B cell (primary cell): ENCODE results near the gene CELF2. TPM values are rescaled to one million over a fixed set of nuclear protein-coding genes. Genes with fewer than 3 reads are reported as not detected.

Experiments
- ATAC-seq: fragments of 200-7000 bp; cut with Tn5 transposase; one replicate; pipeline ENCODE4 v1.10.0; 2021; ENCODE audit warnings: low read depth, mild to moderate bottlenecking, moderate number of reproducible peaks, moderate library complexity
- CTCF ChIA-PET: fragments of 350-600 bp; sonication (Branson Sonifier 250); formaldehyde crosslinking; loops from one replicate; lab custom pipeline; 2021; ENCODE audit warnings: antibody characterized with exemption, inconsistent platforms; lab: Charles Lee
- POLR2A ChIA-PET: fragments of 350-600 bp; sonication (Branson Sonifier 250); formaldehyde crosslinking; loops from one replicate; lab custom pipeline; 2021; ENCODE audit warnings: antibody characterized with exemption; lab: Charles Lee
- DNase-seq: peaks from one replicate; pipeline ENCODE4 v3.0.0; 2013
- H2AFZ ChIP-seq: 2 replicates; pipeline ENCODE4 v1.6.1; 2012; ENCODE audit warnings: mild to moderate bottlenecking, low read depth, low read length; ENCODE audit not compliant: insufficient read depth, poor library complexity, severe bottlenecking
- H3K27ac ChIP-seq, 2 donors: 1 replicate in 1 of 2; 2 replicates in 1 of 2; pipeline ENCODE4 v1.5.1; 2012 to 2013; ENCODE audit warnings: low read length in 2 of 2, mild to moderate bottlenecking in 2 of 2, moderate library complexity in 1 of 2
- H3K27me3 ChIP-seq, 4 experiments: fragments of 200-600 bp in 1 of 4; sonication (generic) in 1 of 4; replicated peaks in 1 of 4; 1 replicate in 2 of 4; 2 replicates in 2 of 4; pipeline versions ENCODE4 v1.6.1 to v1.7.0; 2013 to 2016; ENCODE audit warnings: low read length in 3 of 4, mild to moderate bottlenecking in 2 of 4, mixed read lengths in 1 of 4, moderate library complexity in 1 of 4; ENCODE audit not compliant: insufficient read depth in 4 of 4, control insufficient read depth in 3 of 4; ENCODE audit errors: control extremely low read depth in 1 of 4
- H3K36me3 ChIP-seq, 2 experiments: replicated peaks in 1 of 2; 1 replicate in 1 of 2; 2 replicates in 1 of 2; pipeline versions ENCODE4 v1.6.1 to v1.7.1; 2013; ENCODE audit warnings: low read length in 1 of 2; ENCODE audit not compliant: insufficient read depth in 2 of 2, control insufficient read depth in 1 of 2; ENCODE audit errors: control extremely low read depth in 1 of 2, extremely low read depth in 1 of 2
- H3K4me1 ChIP-seq, 2 donors: fragments of 200-600 bp in 1 of 2; sonication (generic) in 1 of 2; 1 replicate in 1 of 2; 2 replicates in 1 of 2; pipeline versions ENCODE4 v1.5.1 to v1.6.1; 2013 to 2017; ENCODE audit warnings: low read length in 2 of 2; ENCODE audit not compliant: control insufficient read depth in 2 of 2, insufficient read depth in 2 of 2
- H3K4me2 ChIP-seq: replicated peaks from 2 replicates; pipeline ENCODE3; 2012; ENCODE audit warnings: mild to moderate bottlenecking, low read depth, low read length; ENCODE audit not compliant: poor library complexity, severe bottlenecking
- H3K4me3 ChIP-seq, 5 experiments: fragments of 200-600 bp in 1 of 5; sonication (generic) in 1 of 5; 1 replicate in 3 of 5; 2 replicates in 2 of 5; pipeline versions ENCODE4 v1.5.1 to v1.7.0; 2011 to 2016; ENCODE audit warnings: low read length in 4 of 5, mild to moderate bottlenecking in 4 of 5, low read depth in 2 of 5, control low read depth in 1 of 5, moderate library complexity in 1 of 5; ENCODE audit not compliant: insufficient read depth in 1 of 5; ENCODE audit errors: control extremely low read depth in 1 of 5, extremely low read depth in 1 of 5
- H3K79me2 ChIP-seq: fragments of 200-600 bp; sonication (generic); one replicate; pipeline ENCODE4 v1.6.0; 2016; ENCODE audit warnings: low read length; ENCODE audit not compliant: control insufficient read depth, insufficient read depth
- H3K9ac ChIP-seq: fragments of 200-600 bp; sonication (generic); 2 replicates; pipeline ENCODE4 v1.6.1; 2017; ENCODE audit warnings: mild to moderate bottlenecking, low read length, moderate library complexity
- H3K9me3 ChIP-seq, 3 donors: one replicate each; pipeline versions ENCODE4 v1.6.1 to v1.7.1; 2013; ENCODE audit warnings: low read length in 2 of 3; ENCODE audit not compliant: control insufficient read depth in 2 of 3, insufficient read depth in 1 of 3; ENCODE audit errors: control extremely low read depth in 1 of 3
- H4K20me1 ChIP-seq: 2 replicates; pipeline ENCODE4 v1.6.0; 2012; ENCODE audit warnings: mild to moderate bottlenecking, low read length; ENCODE audit not compliant: insufficient read depth, control insufficient read depth, poor library complexity, severe bottlenecking
- H3K27ac Mint-ChIP-seq: one replicate; pipeline ENCODE4 v1.8.0; 2021; ENCODE audit warnings: mixed read lengths
- H3K27me3 Mint-ChIP-seq: one replicate; pipeline ENCODE4 v1.8.0; 2021; ENCODE audit warnings: mixed read lengths
- H3K4me1 Mint-ChIP-seq: one replicate; pipeline ENCODE4 v1.8.0; 2021; ENCODE audit warnings: mixed read lengths
- H3K4me3 Mint-ChIP-seq: one replicate; pipeline ENCODE4 v1.8.0; 2021; ENCODE audit warnings: mixed read lengths
- H3K9me3 Mint-ChIP-seq: one replicate; pipeline ENCODE4 v1.8.0; 2022; ENCODE audit warnings: mixed read lengths; ENCODE audit not compliant: insufficient read depth
- CTCF ChIP-seq: fragments of 200-600 bp; IDR thresholded peaks from one replicate; pipeline ENCODE4 v1.8.0; 2022; ENCODE audit warnings: antibody characterized with exemption, mild to moderate bottlenecking
- EZH2 ChIP-seq: IDR thresholded peaks from 2 replicates; pipeline ENCODE4 v1.6.1; 2012; ENCODE audit warnings: borderline replicate concordance, low read depth, mild to moderate bottlenecking, moderate library complexity, low read length; ENCODE audit not compliant: insufficient read depth, poor library complexity, severe bottlenecking
- WGBS: methylation state at CpG from one replicate; pipeline ENCODE4 v1.1.5; 2013; ENCODE audit warnings: missing lambda C conversion rate; ENCODE audit not compliant: insufficient coverage; 5-methylcytosine and 5-hydroxymethylcytosine counted together
- intact Hi-C: fragments of 100-400 bp; cut with micrococcal nuclease; formaldehyde crosslinking; loops from one replicate; pipeline ENCODE4 v1.10.0; 2022
- polyA plus RNA-seq: library from polyadenylated mRNA; depleted of rRNA; stranded (reverse); fragments of >200 nt; gene quantifications from 2 replicates; pipeline ENCODE4 v1.2.3, GENCODE V29; 2012
- total RNA-seq, 2 donors: library from RNA; stranded (reverse); fragments of 120-200 nt in 1 of 2; gene quantifications; 1 replicate in 1 of 2; 2 replicates in 1 of 2; pipeline versions ENCODE4 v1.2.3 to v1.2.4, GENCODE V29; 2013 to 2022

Gene CELF2
- total and polyA plus RNA-seq, 2 donors (not counting 1 experiment from before 2014, with no cell fraction given) = 59.5 to 112 TPM

- ATAC-seq = no peak
Observed at GRCh38 chr10:11192304-11193000, 174.8 kb downstream of the CELF2 start.

More at GRCh38 chr10:11192304-11193000, 174.8 kb downstream of the CELF2 start:
- intact Hi-C loops = no loop called here
- H3K79me2 ChIP-seq = peaks cover 100% of the 10 kb centered on the region
- H3K4me2 ChIP-seq = no peak overlapping the region
- no peak for DNase-seq
- H3K4me3 Mint-ChIP-seq = no peak overlapping the region
- H3K9ac ChIP-seq = no peak overlapping the region
- no peak for TF ChIP-seq CTCF
- TF ChIP-seq EZH2 = no peak
- H2AFZ ChIP-seq = no peak overlapping the region
- CTCF ChIA-PET = interaction anchor here (1.5 kb wide), 1 partner anchor 10 kb away, joined by 7 read pairs; no protein-coding TSS in a partner anchor
- peaks cover 93% of the 10 kb centered on the region for H4K20me1 ChIP-seq
- peaks cover 61 to 71% of the 10 kb centered on the region in 2 donors for H3K4me1 ChIP-seq
- no peaks in the 10 kb centered on the region for H3K9me3 ChIP-seq
- peaks cover 12 to 60% of the 10 kb centered on the region in 2 experiments for H3K36me3 ChIP-seq
- H3K9me3 Mint-ChIP-seq = no peaks in the 10 kb centered on the region
- H3K27ac Mint-ChIP-seq = peak overlapping the region; percentile 67
- 77% methylated on average over 4 of the region's 11 CpGs for WGBS
- no peaks in the 10 kb centered on the region for H3K27me3 Mint-ChIP-seq
- H3K4me3 ChIP-seq = no peak overlapping the region
- no peaks in the 10 kb centered on the region for H3K27me3 ChIP-seq
- peak overlapping the region in 1 of 2 donors; percentile 52 for H3K27ac ChIP-seq
- peaks cover 89% of the 10 kb centered on the region for H3K4me1 Mint-ChIP-seq
- POLR2A ChIA-PET = no interaction called here
